ENCODE results near the gene TREM1.

The TREM1 gene

GRCh38 chr6:41286544-41287346, at the start of gene TREM1:
Gene TREM1 (minus strand): TSS chr6:41286682. CDS start chr6:41286655, 27 bp downstream.
- Histone ChIP-seq H3K9me2 (ENCODE audit: low read depth, low read length) (no peaks in the 10 kb centered on the region), H3K4me2 (ENCODE audit: low read length) (no peak within 1 kb of the TSS), H3K79me2 (ENCODE audit: insufficient read depth, low read length) (no peaks in the 10 kb centered on the region), H2AFZ (ENCODE audit: low read length) (no peak within 1 kb of the TSS), H3K27me3 (ENCODE audit: insufficient read depth, low read length) (0 out of 2 replicates have a peak, but pooled peaks cover 3% of the 10 kb centered on the region), H3K9me3 (ENCODE audit: low read length) (no peaks in the 10 kb centered on the region), H3F3A (ENCODE audit: insufficient read depth, low read length) (no peaks in the 10 kb centered on the region), H3K36me3 (ENCODE audit: insufficient read depth, low read length) (no peaks in the 10 kb centered on the region), H3K9ac (ENCODE audit: low read length) (no peak within 1 kb of the TSS), H3K4me1 (ENCODE audit: insufficient read depth, low read length, severe bottlenecking) (no peaks in the 10 kb centered on the region), H3K27ac (ENCODE audit: low read depth, low read length, poor library complexity, severe bottlenecking) (no peak within 1 kb of the TSS), H3K4me3 (ENCODE audit: low read depth, low read length, poor library complexity, severe bottlenecking) (no peak within 1 kb of the TSS), H4K20me1 (ENCODE audit: insufficient read depth, low read length) (no peaks in the 10 kb centered on the region)
- TF ChIP-seq EZH2 (IDR thresholded peaks at IDR 0.05; ENCODE audit: borderline replicate concordance, low read length) (no peak), CTCF (IDR thresholded peaks at IDR 0.05; ENCODE audit: low read length) (no peak)

- Histone ChIP-seq H3K9me3 (ENCODE audit: low read length) (no peaks in the 10 kb centered on the region), H3K9ac (ENCODE audit: low read length) (no peak overlapping the region), H4K20me1 (ENCODE audit: insufficient read depth, low read length) (no peaks in the 10 kb centered on the region)
These were observed 49.5 kb upstream of the TREM1 start for GRCh38 chr6:41335943-41336342.

GRCh38 chr6:41335296-41335695, 48.8 kb upstream of the TREM1 start, which contains the start of gene NCR2:
Gene NCR2 (plus strand): TSS chr6:41335608. CDS start chr6:41335877, 269 bp downstream.
- no peaks in the 10 kb centered on the region for H3K9me3 ChIP-seq (ENCODE audit: low read length)
- H3K27me3 ChIP-seq (ENCODE audit: insufficient read depth, low read length) = no peaks in the 10 kb centered on the region
- no peaks in the 10 kb centered on the region for H4K20me1 ChIP-seq (ENCODE audit: insufficient read depth, low read length)
- no peaks in the 10 kb centered on the region for H3K9me2 ChIP-seq (ENCODE audit: low read depth, low read length)
- peaks cover 7% of the 10 kb centered on the region for H3K4me1 ChIP-seq (ENCODE audit: insufficient read depth, low read length, severe bottlenecking)
- no peak within 1 kb of the TSS for H3K27ac ChIP-seq (ENCODE audit: low read depth, low read length, poor library complexity, severe bottlenecking)
- no peak for TF ChIP-seq EZH2 (IDR thresholded peaks at IDR 0.05; ENCODE audit: borderline replicate concordance, low read length)
- no peak for TF ChIP-seq CTCF (IDR thresholded peaks at IDR 0.05; ENCODE audit: low read length)
- H2AFZ ChIP-seq (ENCODE audit: low read length) = no peak within 1 kb of the TSS
- H3K4me3 ChIP-seq (ENCODE audit: low read depth, low read length, poor library complexity, severe bottlenecking) = no peak within 1 kb of the TSS
- no peak within 1 kb of the TSS for H3K4me2 ChIP-seq (ENCODE audit: low read length)
- H3F3A ChIP-seq (ENCODE audit: insufficient read depth, low read length) = no peaks in the 10 kb centered on the region
- no peaks in the 10 kb centered on the region for H3K79me2 ChIP-seq (ENCODE audit: insufficient read depth, low read length)
- H3K36me3 ChIP-seq (ENCODE audit: insufficient read depth, low read length) = no peaks in the 10 kb centered on the region
- no peak within 1 kb of the TSS for H3K9ac ChIP-seq (ENCODE audit: low read length)

More at GRCh38 chr6:41335943-41336342, 49.5 kb upstream of the TREM1 start:
- no peaks in the 10 kb centered on the region for H3K9me2 ChIP-seq (ENCODE audit: low read depth, low read length)
- H3K4me2 ChIP-seq (ENCODE audit: low read length) = no peak overlapping the region
- no peaks in the 10 kb centered on the region for H3K36me3 ChIP-seq (ENCODE audit: insufficient read depth, low read length)
- no peak overlapping the region for H2AFZ ChIP-seq (ENCODE audit: low read length)
- H3K79me2 ChIP-seq (ENCODE audit: insufficient read depth, low read length) = no peaks in the 10 kb centered on the region
- H3K4me1 ChIP-seq (ENCODE audit: insufficient read depth, low read length, severe bottlenecking) = peaks cover 7% of the 10 kb centered on the region
- no peaks in the 10 kb centered on the region for H3F3A ChIP-seq (ENCODE audit: insufficient read depth, low read length)
- no peak overlapping the region for H3K27ac ChIP-seq (ENCODE audit: low read depth, low read length, poor library complexity, severe bottlenecking)
- H3K4me3 ChIP-seq (ENCODE audit: low read depth, low read length, poor library complexity, severe bottlenecking) = no peak overlapping the region
- H3K27me3 ChIP-seq (ENCODE audit: insufficient read depth, low read length) = no peaks in the 10 kb centered on the region
- TF ChIP-seq EZH2 (IDR thresholded peaks at IDR 0.05; ENCODE audit: borderline replicate concordance, low read length) (no peak), CTCF (IDR thresholded peaks at IDR 0.05; ENCODE audit: low read length) (no peak)

All from OCI-LY1 (cell line).